ENCODE results near the gene SKIDA1. TPM values are rescaled to one million over a fixed set of nuclear protein-coding genes. Genes with fewer than 3 reads are reported as not detected.

Gene SKIDA1
- total RNA-seq, 3 donors from 2014 or later, result 0.03 to 2.4 (median 0.34) TPM

DNA sequence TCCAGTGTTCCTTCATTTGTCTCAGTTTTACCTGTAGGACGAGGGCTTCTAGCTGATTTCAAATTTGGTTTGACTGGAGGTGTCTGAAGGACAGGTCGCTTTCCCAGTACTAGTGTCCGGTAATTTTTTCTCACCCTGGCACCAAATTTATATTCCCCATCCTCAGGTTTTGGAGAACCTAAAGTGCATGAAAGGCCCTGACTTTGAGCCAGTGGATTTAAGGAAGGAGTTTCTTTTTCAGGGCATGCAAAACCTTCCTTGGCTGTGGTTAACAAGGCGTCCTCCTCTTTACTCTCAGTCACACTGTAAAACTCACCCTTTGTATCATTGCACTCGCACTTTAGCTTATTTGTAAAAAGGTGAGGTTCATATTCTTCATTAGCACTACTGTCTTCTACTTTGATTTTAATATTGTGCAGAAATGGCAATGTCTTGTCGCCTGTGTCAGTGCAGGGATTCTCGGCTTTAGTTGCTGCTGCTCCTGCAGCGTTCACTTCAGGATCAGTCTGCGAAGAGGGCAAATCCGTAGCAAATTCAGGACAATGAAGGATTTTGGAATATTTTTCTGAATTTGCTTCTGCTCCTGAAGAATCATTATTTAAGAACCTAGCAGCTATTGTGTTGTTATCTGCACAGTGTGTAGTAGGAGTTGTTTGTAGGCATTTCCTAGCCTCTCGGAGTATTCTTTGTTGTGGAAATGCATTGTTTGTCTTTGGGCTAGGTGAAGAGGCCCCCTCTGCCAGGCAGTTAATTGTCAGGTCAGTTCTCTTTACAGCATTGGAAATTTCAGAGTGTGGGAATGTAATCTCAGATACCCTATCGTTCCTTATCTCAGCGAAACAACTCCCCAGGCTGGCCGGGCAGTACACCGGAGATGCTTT, 9.9 kb downstream of the SKIDA1 start:
- Histone ChIP-seq H3K36me3 (ENCODE audit: low read depth) (no peaks in the 10 kb centered on the region), H3K9me3 (no peaks in the 10 kb centered on the region), H3K4me3 (no peak overlapping the region), H3K4me1 (ENCODE audit: low read depth) (peaks cover 23% of the 10 kb centered on the region)
- TF ChIP-seq, protein P1, sequence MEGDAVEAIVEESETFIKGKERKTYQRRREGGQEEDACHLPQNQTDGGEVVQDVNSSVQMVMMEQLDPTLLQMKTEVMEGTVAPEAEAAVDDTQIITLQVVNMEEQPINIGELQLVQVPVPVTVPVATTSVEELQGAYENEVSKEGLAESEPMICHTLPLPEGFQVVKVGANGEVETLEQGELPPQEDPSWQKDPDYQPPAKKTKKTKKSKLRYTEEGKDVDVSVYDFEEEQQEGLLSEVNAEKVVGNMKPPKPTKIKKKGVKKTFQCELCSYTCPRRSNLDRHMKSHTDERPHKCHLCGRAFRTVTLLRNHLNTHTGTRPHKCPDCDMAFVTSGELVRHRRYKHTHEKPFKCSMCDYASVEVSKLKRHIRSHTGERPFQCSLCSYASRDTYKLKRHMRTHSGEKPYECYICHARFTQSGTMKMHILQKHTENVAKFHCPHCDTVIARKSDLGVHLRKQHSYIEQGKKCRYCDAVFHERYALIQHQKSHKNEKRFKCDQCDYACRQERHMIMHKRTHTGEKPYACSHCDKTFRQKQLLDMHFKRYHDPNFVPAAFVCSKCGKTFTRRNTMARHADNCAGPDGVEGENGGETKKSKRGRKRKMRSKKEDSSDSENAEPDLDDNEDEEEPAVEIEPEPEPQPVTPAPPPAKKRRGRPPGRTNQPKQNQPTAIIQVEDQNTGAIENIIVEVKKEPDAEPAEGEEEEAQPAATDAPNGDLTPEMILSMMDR (IDR thresholded peaks at IDR 0.05), result no peak
- ATAC-seq (no peak), DNase-seq (no peak)
- intact Hi-C loops (cut with DNase I, micrococcal nuclease), result no loop called here

DNA sequence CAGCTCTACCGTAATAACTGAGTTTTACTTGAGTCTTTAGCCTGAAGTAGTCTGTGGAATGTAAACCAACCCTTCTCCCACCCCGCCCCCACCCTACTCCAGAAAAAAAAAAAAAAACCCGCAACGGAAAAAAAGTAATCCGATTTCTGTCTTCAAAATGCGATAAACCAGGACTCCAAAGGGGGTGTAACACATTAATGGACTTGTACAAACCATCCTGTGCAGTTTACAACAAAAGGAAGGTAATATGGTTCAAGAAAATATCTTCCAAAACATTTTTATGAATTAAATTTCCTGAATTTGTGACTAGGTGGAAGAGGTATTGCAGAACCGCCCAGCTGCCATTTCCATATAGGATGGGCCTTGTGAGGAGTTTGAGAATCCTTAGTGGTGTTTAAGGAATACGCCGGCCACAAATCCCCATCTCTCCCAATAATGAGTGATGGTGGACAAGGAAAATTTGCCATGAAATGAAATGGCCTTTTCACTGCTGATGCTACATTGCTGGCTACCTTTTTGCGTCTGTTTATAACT, 10.6 kb downstream of the SKIDA1 start:
- peaks cover 23% of the 10 kb centered on the region for H3K4me1 ChIP-seq (ENCODE audit: low read depth)
- intact Hi-C loops (cut with DNase I, micrococcal nuclease), result no loop called here

DNA sequence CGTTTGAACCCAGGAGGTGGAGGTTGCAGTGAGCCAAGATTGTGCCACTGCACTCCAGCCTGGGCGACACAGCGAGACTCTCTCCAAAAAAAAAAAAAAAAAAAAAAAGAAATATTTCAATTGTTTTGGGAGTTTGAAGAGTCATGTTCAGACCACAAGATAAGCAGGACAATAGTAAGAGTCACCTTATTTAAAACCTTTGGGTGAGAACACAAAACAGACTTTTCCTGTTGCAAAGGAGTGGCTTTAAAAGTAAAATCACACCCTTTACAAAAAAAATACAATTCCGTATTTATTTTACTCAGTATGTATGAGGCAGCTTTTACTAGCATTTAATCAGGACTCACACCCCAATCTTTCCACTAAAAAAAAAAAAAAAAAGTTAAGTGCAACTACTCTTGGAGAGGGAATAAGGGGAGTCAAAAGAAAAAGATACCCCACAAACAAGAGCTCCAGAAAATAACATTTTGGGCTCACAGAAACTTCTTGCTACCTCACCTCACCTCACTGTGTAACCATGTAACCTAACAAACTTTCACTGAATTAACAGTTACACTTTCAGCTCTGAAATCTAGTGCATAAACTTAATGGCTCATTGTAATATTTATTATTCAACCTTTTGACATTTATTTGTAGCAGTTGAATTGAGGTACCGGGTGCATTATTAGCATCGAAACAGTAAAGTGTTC, 11.2 kb downstream of the SKIDA1 start:
- Histone ChIP-seq H3K36me3 (ENCODE audit: low read depth) (no peaks in the 10 kb centered on the region), H3K4me3 (no peak overlapping the region), H3K9me3 (no peaks in the 10 kb centered on the region), H3K4me1 (ENCODE audit: low read depth) (peaks cover 23% of the 10 kb centered on the region)
- intact Hi-C loops (cut with DNase I, micrococcal nuclease), result no loop called here
- TF ChIP-seq, protein P1 (IDR thresholded peaks at IDR 0.05), result no peak
- DNase-seq (no peak), ATAC-seq (no peak)

More for the DNA sequence above, 10.6 kb downstream of the SKIDA1 start:
- ATAC-seq, result no peak
- TF ChIP-seq, protein P1 (IDR thresholded peaks at IDR 0.05), result no peak
- no peak for DNase-seq
- H3K4me3 ChIP-seq, result no peak overlapping the region
- H3K9me3 ChIP-seq, result no peaks in the 10 kb centered on the region
- no peaks in the 10 kb centered on the region for H3K36me3 ChIP-seq (ENCODE audit: low read depth)

DNA sequence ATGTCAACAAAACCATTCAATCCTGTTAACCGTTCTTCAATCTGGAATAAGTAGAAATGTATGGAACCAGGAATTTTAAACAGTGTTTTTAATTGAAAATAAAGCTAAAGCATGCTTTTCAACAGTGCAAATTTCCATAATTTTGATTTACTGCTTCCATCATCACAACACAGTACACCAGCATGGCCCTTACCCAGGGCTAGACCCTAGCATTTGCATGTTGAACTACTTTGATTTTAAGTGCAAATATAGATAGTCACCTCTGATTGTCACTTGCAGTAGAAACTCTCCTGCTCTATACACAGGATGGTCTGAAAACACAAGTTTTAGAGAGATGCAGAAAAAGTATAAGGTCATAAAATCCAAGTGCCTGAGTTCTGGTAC, 12.1 kb downstream of the SKIDA1 start:
- peaks cover 16% of the 10 kb centered on the region for H3K4me1 ChIP-seq (ENCODE audit: low read depth)
- ATAC-seq, result no peak
- intact Hi-C loops (cut with DNase I, micrococcal nuclease), result no loop called here
- no peaks in the 10 kb centered on the region for H3K9me3 ChIP-seq
- H3K4me3 ChIP-seq, result no peak overlapping the region
- DNase-seq, result no peak
- no peaks in the 10 kb centered on the region for H3K36me3 ChIP-seq (ENCODE audit: low read depth)
- TF ChIP-seq, protein P1 (IDR thresholded peaks at IDR 0.05), result no peak

DNA sequence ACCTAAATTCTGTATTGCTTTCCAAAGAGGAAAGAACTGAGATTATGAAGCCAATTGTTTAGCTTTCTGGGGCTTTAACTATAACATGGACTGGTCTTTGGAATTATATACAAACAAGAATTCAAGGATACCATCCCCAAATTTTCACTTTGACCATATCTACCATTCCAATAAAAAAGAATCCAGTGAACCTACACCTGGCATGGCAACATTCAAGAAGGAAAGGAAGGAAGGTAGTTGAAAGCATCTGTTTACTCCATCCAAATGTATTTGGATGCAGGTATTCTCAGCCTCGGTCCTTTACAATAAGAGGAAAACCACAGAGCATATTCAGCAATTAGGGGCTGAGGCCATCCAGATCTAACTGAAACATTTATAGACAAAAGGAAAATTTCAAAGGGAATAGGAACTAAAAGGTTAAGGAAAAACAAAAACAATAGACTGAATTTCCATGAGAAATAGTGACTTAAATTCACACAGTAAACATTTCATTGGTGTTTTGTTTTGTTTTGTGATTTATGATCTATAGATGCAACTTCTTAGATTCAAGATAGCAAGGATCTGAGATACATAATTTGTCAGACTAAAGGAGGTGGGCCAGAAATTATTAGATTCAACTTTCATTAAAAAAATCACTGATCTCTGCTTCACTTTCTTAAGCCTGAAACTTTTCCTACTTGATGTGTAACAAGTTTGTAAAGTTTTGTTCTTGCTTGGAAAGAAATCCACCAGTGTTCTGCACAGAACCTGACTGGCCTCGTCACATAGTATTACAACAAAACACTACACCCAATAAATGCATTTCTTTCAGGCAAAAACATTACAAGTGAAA, 12.7 kb downstream of the SKIDA1 start:
- peaks cover 10% of the 10 kb centered on the region for H3K4me1 ChIP-seq (ENCODE audit: low read depth)
- no peaks in the 10 kb centered on the region for H3K36me3 ChIP-seq (ENCODE audit: low read depth)
- H3K9me3 ChIP-seq, result no peaks in the 10 kb centered on the region
- TF ChIP-seq, protein P1 (IDR thresholded peaks at IDR 0.05), result no peak
- ATAC-seq (no peak), DNase-seq (no peak)
- intact Hi-C loops (cut with DNase I, micrococcal nuclease), result no loop called here
- no peak overlapping the region for H3K4me3 ChIP-seq

Data from mucosa of descending colon (tissue), 3 donors.